ENCODE data around the gene CRELD1.

CRELD1 gene

GRCh38 chr3:9955067-9955502 lies 21.5 kb downstream of the CRELD1 start:
- in situ Hi-C loops (cut with HindIII; ENCODE audit: low sequenced_read_pairs) = no loop called here
- DNase-seq (ENCODE audit: low read depth) = no peak
- no peak overlapping the region for H3K4me3 ChIP-seq (ENCODE audit: low read depth, low read length)
- no peak for TF ChIP-seq CTCF (IDR thresholded peaks at IDR 0.05; ENCODE audit: low read depth, low read length, missing control alignments)

DNA sequence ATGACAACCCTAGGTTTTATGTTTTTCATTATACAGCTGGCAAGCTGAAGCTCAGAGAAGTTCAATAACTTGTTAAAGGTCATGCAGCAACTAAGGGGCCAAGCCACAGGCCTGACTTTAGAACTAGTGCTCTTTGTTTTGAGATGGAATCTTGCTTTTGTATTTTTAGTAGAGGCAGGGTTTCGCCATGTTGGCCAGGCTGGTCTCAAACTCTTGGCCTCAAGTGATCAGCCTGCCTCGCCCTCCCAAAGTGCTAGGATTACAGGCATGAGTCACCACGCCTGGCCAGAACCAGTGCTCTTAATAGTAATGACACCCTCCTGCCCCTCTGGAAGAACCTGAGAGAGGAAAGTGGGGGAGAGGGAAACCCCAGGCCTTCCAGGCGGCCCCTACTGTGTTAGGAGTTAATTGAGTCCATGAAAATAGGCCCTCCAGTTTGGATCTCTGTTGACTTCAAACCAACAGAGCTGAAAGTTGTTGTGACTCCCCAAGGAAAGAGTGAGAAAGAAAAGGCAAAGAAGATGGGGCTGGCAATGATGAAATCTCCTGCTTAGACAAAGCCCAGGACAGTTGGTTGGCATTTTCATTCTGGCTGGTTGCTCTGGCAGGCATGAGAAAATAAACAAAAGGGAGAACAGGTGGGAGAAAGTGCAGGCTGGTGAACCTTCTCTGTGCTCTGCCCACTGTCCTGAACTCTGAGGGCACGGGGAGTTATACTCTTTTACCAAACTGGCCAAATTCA lies 22.1 kb downstream of the CRELD1 start:
- in situ Hi-C loops (cut with HindIII; ENCODE audit: low sequenced_read_pairs) = no loop called here
- H3K4me3 ChIP-seq (ENCODE audit: low read depth, low read length) = no peak overlapping the region
- TF ChIP-seq CTCF (IDR thresholded peaks at IDR 0.05; ENCODE audit: low read depth, low read length, missing control alignments) = no peak
- DNase-seq (ENCODE audit: low read depth) = no peak

DNA sequence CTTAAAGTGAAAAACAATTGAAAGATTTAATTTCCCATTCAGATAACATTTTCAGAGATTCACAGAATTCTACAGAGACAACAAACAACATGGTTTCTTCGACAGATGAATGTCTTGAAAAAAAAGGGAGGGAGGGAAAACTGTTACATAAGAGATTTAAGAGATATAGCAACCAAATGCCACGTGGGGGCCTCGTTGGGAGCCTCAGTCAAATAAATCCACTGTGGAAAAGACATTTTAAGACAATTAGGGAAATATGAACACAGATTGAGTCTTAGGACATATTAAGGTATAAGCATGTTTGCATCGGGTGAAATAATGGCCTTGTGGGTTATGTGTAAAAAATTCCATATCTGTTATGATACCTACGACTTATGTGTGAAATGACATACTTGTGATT lies 23.6 kb downstream of the CRELD1 start:
- TF ChIP-seq CTCF (IDR thresholded peaks at IDR 0.05; ENCODE audit: low read depth, low read length, missing control alignments) = no peak
- DNase-seq (ENCODE audit: low read depth) = no peak
- no peak overlapping the region for H3K4me3 ChIP-seq (ENCODE audit: low read depth, low read length)
- in situ Hi-C loops (cut with HindIII; ENCODE audit: low sequenced_read_pairs) = no loop called here

DNA sequence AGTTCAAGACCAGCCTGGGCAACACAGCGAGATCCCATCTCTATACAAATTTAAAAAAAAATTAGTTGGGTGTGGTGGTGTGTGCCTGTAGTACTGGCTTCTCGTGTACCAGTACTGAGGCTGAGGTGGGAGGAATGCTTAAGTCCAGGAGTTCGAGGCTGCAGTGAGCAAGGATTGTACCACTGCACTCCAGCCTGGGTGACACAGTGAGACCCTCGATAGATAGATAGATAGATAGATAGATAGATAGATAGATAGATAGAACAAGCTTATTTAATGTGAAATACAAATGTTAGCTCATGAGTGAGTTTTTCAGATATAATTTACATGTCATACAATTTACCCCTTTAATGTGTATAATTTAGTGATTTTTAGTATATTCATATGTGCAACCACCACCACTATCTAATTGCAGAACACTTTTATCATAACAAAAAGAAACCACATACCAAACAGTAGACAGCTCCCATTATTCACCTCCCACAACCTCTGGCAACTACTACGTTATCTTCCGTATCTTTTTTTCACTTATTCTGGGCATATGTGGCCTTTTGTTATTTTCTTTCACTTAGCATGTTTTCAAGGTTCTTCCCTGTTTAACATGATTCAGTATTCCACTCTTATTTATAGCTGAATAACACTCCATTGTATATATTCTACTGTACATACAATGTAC lies 31.7 kb downstream of the CRELD1 start:
- in situ Hi-C loops (cut with HindIII; ENCODE audit: low sequenced_read_pairs) = no loop called here
- no peak for TF ChIP-seq CTCF (IDR thresholded peaks at IDR 0.05; ENCODE audit: low read depth, low read length, missing control alignments)
- no peak for DNase-seq (ENCODE audit: low read depth)

DNA sequence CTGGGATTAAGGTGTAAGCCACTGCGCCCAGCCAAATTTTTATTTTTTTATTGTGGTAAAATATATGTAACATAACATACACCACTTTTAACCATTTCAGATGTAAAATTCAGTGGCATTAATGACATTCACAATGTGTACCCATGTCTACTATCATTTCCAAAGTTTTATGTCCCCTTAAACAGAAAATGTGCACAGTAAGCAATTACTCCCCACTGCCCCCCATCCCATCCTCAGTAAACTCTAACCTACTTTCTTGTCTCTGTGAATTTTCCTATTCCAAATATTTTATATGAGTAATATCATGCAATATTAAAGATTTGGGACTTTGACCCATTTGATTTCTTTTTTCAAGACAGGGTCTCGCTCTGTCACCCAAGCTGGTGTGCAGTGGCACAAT lies 33.2 kb downstream of the CRELD1 start:
- H3K4me3 ChIP-seq (ENCODE audit: low read depth, low read length) = no peak overlapping the region
- DNase-seq (ENCODE audit: low read depth) = no peak
- in situ Hi-C loops (cut with HindIII; ENCODE audit: low sequenced_read_pairs) = no loop called here
- TF ChIP-seq CTCF (IDR thresholded peaks at IDR 0.05; ENCODE audit: low read depth, low read length, missing control alignments) = no peak

More for the DNA sequence above, 31.7 kb downstream of the CRELD1 start:
- no peak overlapping the region for H3K4me3 ChIP-seq (ENCODE audit: low read depth, low read length)

- no peak overlapping the region for H3K4me3 ChIP-seq (ENCODE audit: low read depth, low read length)
- TF ChIP-seq CTCF (IDR thresholded peaks at IDR 0.05; ENCODE audit: low read depth, low read length, missing control alignments) = no peak
- no peak for DNase-seq (ENCODE audit: low read depth)
- in situ Hi-C loops (cut with HindIII; ENCODE audit: low sequenced_read_pairs) = no loop called here
Measured at GRCh38 chr3:9969632-9970019, 36.0 kb downstream of the CRELD1 start.
